HepG2 (cell line): Measurements from ENCODE around the gene PRUNE1. TPM values are rescaled to one million over a fixed set of nuclear protein-coding genes. Genes with fewer than 3 reads are reported as not detected.

Source experiments
- ASH2L ChIP-seq: fragments of 300-600, 200-600 bp; sonication (generic); IDR thresholded peaks from 2 replicates; pipeline ENCODE4 v1.7.0; 2017; ENCODE audit warnings: low read depth, mild to moderate bottlenecking, moderate library complexity, mixed read lengths, low read length; ENCODE audit not compliant: insufficient read length
- BCL3 ChIP-seq: sonication (generic); formaldehyde crosslinking; IDR thresholded peaks from 2 replicates; pipeline ENCODE4 v1.5.1; 2020; ENCODE audit warnings: mild to moderate bottlenecking, missing genetic modification reagents, moderate library complexity
- FOXK2 ChIP-seq: fragments of 450-650 bp; IDR thresholded peaks from 2 replicates; pipeline ENCODE4 v1.6.1; 2016
- HMG20A ChIP-seq: IDR thresholded peaks from 2 replicates; pipeline ENCODE4 v1.6.1; 2016; ENCODE audit warnings: borderline replicate concordance
- IKZF5 ChIP-seq: IDR thresholded peaks from 2 replicates; pipeline ENCODE4 v1.6.1; 2018; ENCODE audit warnings: missing genetic modification reagents, mild to moderate bottlenecking, missing compliant biosample characterization
- KAT7 ChIP-seq: IDR thresholded peaks from 2 replicates; pipeline ENCODE4 v1.6.1; 2018; ENCODE audit warnings: borderline replicate concordance, missing compliant biosample characterization
- MED1 ChIP-seq: sonication (generic); formaldehyde crosslinking; IDR thresholded peaks from 2 replicates; pipeline ENCODE4 v1.4.0; 2020; ENCODE audit warnings: missing genetic modification reagents
- MXD1 ChIP-seq: sonication (generic); formaldehyde crosslinking; IDR thresholded peaks from 2 replicates; pipeline ENCODE4 v1.4.0; 2020; ENCODE audit warnings: mild to moderate bottlenecking, missing genetic modification reagents
- MXD4 ChIP-seq: IDR thresholded peaks from 2 replicates; pipeline ENCODE4 v1.6.1; 2016; ENCODE audit warnings: mild to moderate bottlenecking, missing biosample characterization, missing genetic modification reagents
- NCOA2 ChIP-seq: sonication (generic); formaldehyde crosslinking; IDR thresholded peaks from 2 replicates; pipeline ENCODE4 v1.8.0; 2022; ENCODE audit warnings: inconsistent platforms
- NR2C2 ChIP-seq: sonication (generic); formaldehyde crosslinking; IDR thresholded peaks from 2 replicates; pipeline ENCODE4 v1.4.0; 2020; ENCODE audit warnings: missing genetic modification reagents, mild to moderate bottlenecking, moderate library complexity, borderline replicate concordance
- PATZ1 ChIP-seq: sonication (generic); formaldehyde crosslinking; IDR thresholded peaks from 2 replicates; pipeline ENCODE4 v1.4.0; 2020; ENCODE audit warnings: missing genetic modification reagents
- PBX3 ChIP-seq: sonication (generic); formaldehyde crosslinking; IDR thresholded peaks from 2 replicates; pipeline ENCODE4 v1.8.1; 2023; ENCODE audit warnings: missing genetic modification reagents, inconsistent platforms, borderline replicate concordance
- SNRNP70 ChIP-seq: fragments of 200-400 bp; formaldehyde crosslinking; IDR thresholded peaks from 2 replicates; pipeline ENCODE4 v1.6.1; 2017; ENCODE audit warnings: mild to moderate bottlenecking, low read depth, low read length, moderate library complexity
- SRY ChIP-seq: sonication (generic); formaldehyde crosslinking; IDR thresholded peaks from 2 replicates; pipeline ENCODE4 v1.8.0; 2022; ENCODE audit warnings: mild to moderate bottlenecking, missing genetic modification reagents
- THRA ChIP-seq: sonication (generic); formaldehyde crosslinking; IDR thresholded peaks from 2 replicates; pipeline ENCODE4 v1.4.0; 2020; ENCODE audit warnings: missing genetic modification reagents, borderline replicate concordance
- ZBTB7A ChIP-seq: sonication (generic); formaldehyde crosslinking; IDR thresholded peaks from 2 replicates; pipeline ENCODE4 v1.8.0; 2022; ENCODE audit warnings: mild to moderate bottlenecking, missing genetic modification reagents
- ZNF362 ChIP-seq: sonication (generic); formaldehyde crosslinking; IDR thresholded peaks from 2 replicates; pipeline ENCODE4 v1.4.0; 2020; ENCODE audit warnings: missing genetic modification reagents, mild to moderate bottlenecking, borderline replicate concordance
- ZNF792 ChIP-seq: IDR thresholded peaks from 2 replicates; pipeline ENCODE4 v1.6.1; 2016
- polyA plus RNA-seq, 8 experiments: library from polyadenylated mRNA; depleted of rRNA in 3 of 8; stranded (reverse) in 7 of 8; unstranded in 1 of 8; fragments of >200 nt; fragmentation: Illumina TruSeq in 4 of 8; extraction: Trizol in 4 of 8; gene quantifications; 2 replicates each; pipeline versions ENCODE4 v1.2.1 to v1.2.3, GENCODE V29; 2011 to 2016; ENCODE audit warnings: low read depth in 4 of 8, missing spikeins in 1 of 8, mixed read lengths in 1 of 8; ENCODE audit not compliant: insufficient read depth in 1 of 8
- total RNA-seq, 5 experiments: library from RNA; depleted of rRNA; stranded (reverse); fragments of >200 nt; fragmentation: Illumina TruSeq; extraction: Trizol; gene quantifications; 2 replicates each; pipeline ENCODE4 v1.2.3, GENCODE V29; 2016; ENCODE audit warnings: low read depth in 1 of 5

The PRUNE1 gene
- total and polyA plus RNA-seq, 2 of the 13 experiments (the other 11 are each of a cell fraction or from before 2014, with no cell fraction given), result 19.0 to 31.9 TPM

GRCh38 chr1:150979092-150980056 is 28.9 kb upstream of the PRUNE1 start (continued):
- TF ChIP-seq BCL3 (CRISPR knock-in tag), result 0 out of 2 replicates have a peak, but pooled peaks have one; percentile 28
- TF ChIP-seq PATZ1, result peak; percentile 70
- peak; percentile 75; the same call in 1 of the 2 replicates for TF ChIP-seq IKZF5 (CRISPR knock-in tag)
- TF ChIP-seq KAT7, result 0 out of 2 replicates have a peak, but pooled peaks have one; percentile 40
- peak; percentile 42 for TF ChIP-seq ASH2L
- peak; percentile 72 for TF ChIP-seq ZNF792 (CRISPR knock-in tag)
- peak; percentile 33; the same call in 1 of the 2 replicates for TF ChIP-seq ZNF362 (CRISPR knock-in tag)
- TF ChIP-seq SRY, result 0 out of 2 replicates have a peak, but pooled peaks have one; percentile 49
- TF ChIP-seq THRA, result 0 out of 2 replicates have a peak, but pooled peaks have one; percentile 24
- no peak for TF ChIP-seq ZBTB7A (CRISPR knock-in tag)
- 0 out of 2 replicates have a peak, but pooled peaks have one; percentile 16 for TF ChIP-seq HMG20A (CRISPR knock-in tag)
- TF ChIP-seq NR2C2 (CRISPR knock-in tag), result peak; percentile 50; the same call in 1 of the 2 replicates
- no peak for TF ChIP-seq PBX3 (CRISPR knock-in tag)
- TF ChIP-seq MXD1, result 0 out of 2 replicates have a peak, but pooled peaks have one; percentile 31
- TF ChIP-seq FOXK2, result no peak
- peak; percentile 54; the same call in 1 of the 2 replicates for TF ChIP-seq MED1 (CRISPR knock-in tag)
- no peak for TF ChIP-seq SNRNP70
- peak; percentile 41; the same call in 1 of the 2 replicates for TF ChIP-seq MXD4 (CRISPR knock-in tag)
- TF ChIP-seq NCOA2, result 0 out of 2 replicates have a peak, but pooled peaks have one; percentile 35
